Spleen (tissue), 11 donors: ENCODE results near the gene DIRAS3. TPM values are rescaled to one million over a fixed set of nuclear protein-coding genes. Genes with fewer than 3 reads are reported as not detected.
"Not testable (repeated sequence)": the region's sequence is repeated elsewhere in the genome, so short reads cannot be mapped to it uniquely, and the experiment has no call there.

Source experiments
- DNase-seq: peaks from one replicate; pipeline ENCODE4 v3.0.0-alpha.2; 2020
- H3K27ac ChIP-seq, 8 donors: fragments of 200-600 bp; sonication (generic) in 7 of 8; 1 replicate in 4 of 8; 2 replicates in 4 of 8; pipeline versions ENCODE4 v1.5.0 to v1.8.0; 2016 to 2021; ENCODE audit warnings: inconsistent platforms in 4 of 8, mild to moderate bottlenecking in 4 of 8, moderate library complexity in 1 of 8
- H3K27me3 ChIP-seq, 7 donors: fragments of 200-600 bp; sonication (generic) in 6 of 7; replicated peaks in 1 of 7; 1 replicate in 4 of 7; 2 replicates in 3 of 7; pipeline versions ENCODE4 v1.5.0 to v1.8.0; 2016 to 2021; ENCODE audit warnings: inconsistent platforms in 3 of 7, mild to moderate bottlenecking in 1 of 7
- H3K36me3 ChIP-seq, 6 donors: fragments of 200-600 bp; sonication (generic) in 5 of 6; 1 replicate in 4 of 6; 2 replicates in 2 of 6; pipeline versions ENCODE4 v1.5.0 to v1.8.0; 2016 to 2021; ENCODE audit warnings: inconsistent platforms in 2 of 6
- H3K4me1 ChIP-seq, 6 donors: fragments of 200-600 bp; sonication (generic) in 5 of 6; 1 replicate in 3 of 6; 2 replicates in 3 of 6; pipeline versions ENCODE4 v1.5.0 to v1.8.0; 2016 to 2021; ENCODE audit warnings: inconsistent platforms in 3 of 6
- H3K4me3 ChIP-seq, 8 donors: fragments of 200-600 bp; sonication (generic) in 7 of 8; 1 replicate in 4 of 8; 2 replicates in 4 of 8; pipeline versions ENCODE4 v1.5.0 to v1.8.0; 2016 to 2021; ENCODE audit warnings: inconsistent platforms in 4 of 8, mild to moderate bottlenecking in 4 of 8, moderate library complexity in 2 of 8
- H3K9me3 ChIP-seq, 8 donors: fragments of 200-600 bp; sonication (generic) in 7 of 8; 1 replicate in 4 of 8; 2 replicates in 4 of 8; pipeline versions ENCODE4 v1.5.0 to v1.8.0; 2016 to 2021; ENCODE audit warnings: inconsistent platforms in 4 of 8
- CTCF ChIP-seq, 11 experiments: fragments of 200-600 bp in 7 of 11; fragments of 450-650 bp in 4 of 11; sonication (generic) in 4 of 11; IDR thresholded peaks in 8 of 11; conservative IDR thresholded peaks in 3 of 11; 1 replicate in 7 of 11; 2 replicates in 4 of 11; pipeline versions ENCODE4 v1.4.0 to v1.8.0; 2016 to 2021; ENCODE audit warnings: antibody characterized with exemption in 11 of 11, inconsistent platforms in 4 of 11, mild to moderate bottlenecking in 1 of 11
- POLR2A ChIP-seq, 3 donors: fragments of 450-650 bp; IDR thresholded peaks; one replicate each; pipeline ENCODE4 v1.5.1; 2017; ENCODE audit warnings: antibody characterized with exemption in 3 of 3, mild to moderate bottlenecking in 1 of 3
- POLR2AphosphoS5 ChIP-seq, 3 donors: sonication (generic); formaldehyde crosslinking; IDR thresholded peaks; one replicate each; pipeline ENCODE4 v1.5.1; 2017; ENCODE audit warnings: antibody characterized with exemption in 3 of 3
- WGBS, 5 donors: extraction: QIAGEN DNeasy Blood & Tissue Kit in 3 of 5; methylation state at CpG; one replicate each; pipeline versions ENCODE4 v1.1.5 to v1.1.7; 2013 to 2018; 5-methylcytosine and 5-hydroxymethylcytosine counted together
- intact Hi-C: fragments of 100-400 bp; cut with DNase I; formaldehyde crosslinking; loops from one replicate; pipeline ENCODE4 v1.15.0; 2023; ENCODE audit warnings: low total_unique reads
- polyA plus RNA-seq, 3 donors: library from polyadenylated mRNA; stranded (reverse); fragments of 200-250 nt; gene quantifications; one replicate each; pipeline ENCODE4 v1.2.1, GENCODE V29; 2013
- total RNA-seq, 7 donors: library from RNA; depleted of rRNA in 3 of 7; stranded (reverse); fragments of >200 nt in 3 of 7; fragmentation: NEBNext Ultra II Directional in 4 of 7; extraction: Animal tissue kit (Norgen Biotek cat#: 25700) in 4 of 7; gene quantifications; one replicate each; pipeline versions ENCODE4 v1.1.0 to v1.2.1, GENCODE V29; 2016 to 2021
- donor health status: healthy with polysubstance abuse.
- donor health status: DM: no; HTN: no; CAD: no; lungs with moderate emphysema.
- donor health status: DM: no; HTN: no; CAD: no.
- donor health status: Bipolar disorder and iron deficiency.
- donor health status: healthy.
- donor health status: DM: no; HTN: no; CAD: no.
- donor health status: DM: yes; HTN: yes; CAD: no.

The DIRAS3 gene
- total and polyA plus RNA-seq, 10 donors = 0.92 to 3.0 (median 1.5) TPM

GRCh38 chr1:68074472-68074871, 24.0 kb upstream of the DIRAS3 start:
- H3K4me3 ChIP-seq = no peak overlapping the region
- no peaks in the 10 kb centered on the region for H3K27me3 ChIP-seq
- peaks cover 0 to 8% (median 0%) of the 10 kb centered on the region in 8 donors for H3K9me3 ChIP-seq
- H3K36me3 ChIP-seq = no peaks in the 10 kb centered on the region
- intact Hi-C loops = no loop called here
- TF ChIP-seq POLR2AphosphoS5 (IDR thresholded peaks at IDR 0.05) (no peak), POLR2A (IDR thresholded peaks at IDR 0.05) (no peak), CTCF (IDR thresholded peaks at IDR 0.05 in 8 of 11, conservative IDR thresholded peaks at IDR 0.05 in 3 of 11) (no peak)
- no peak for DNase-seq
- no peaks in the 10 kb centered on the region for H3K4me1 ChIP-seq
- no peak overlapping the region for H3K27ac ChIP-seq

- 78 to 100% (median 86%) methylated on average over 1 of the region's 1 CpG for WGBS, 5 donors
- no peak for DNase-seq
These were observed 15.3 kb upstream of the DIRAS3 start for GRCh38 chr1:68065766-68066165.

GRCh38 chr1:68058053-68058452, 7.6 kb upstream of the DIRAS3 start:
- DNase-seq, H3K4me3 ChIP-seq, H3K4me1 ChIP-seq, intact Hi-C loops, H3K27ac ChIP-seq, H3K36me3 ChIP-seq, H3K27me3 ChIP-seq: not testable (repeated sequence)
- 91 to 97% (median 91%) methylated on average over 6 of the region's 6 CpGs for WGBS, 5 donors
- H3K9me3 ChIP-seq = peaks cover 0 to 15% (median 3%) of the 10 kb centered on the region in 8 donors

More at GRCh38 chr1:68065766-68066165, 15.3 kb upstream of the DIRAS3 start:
- Histone ChIP-seq H3K27me3 (no peaks in the 10 kb centered on the region), H3K27ac (no peak overlapping the region), H3K4me1 (no peaks in the 10 kb centered on the region), H3K9me3 (peaks cover 0 to 14% (median 3%) of the 10 kb centered on the region in 8 donors), H3K36me3 (no peaks in the 10 kb centered on the region), H3K4me3 (no peak overlapping the region)
- intact Hi-C loops = no loop called here
- TF ChIP-seq CTCF (IDR thresholded peaks at IDR 0.05 in 8 of 11, conservative IDR thresholded peaks at IDR 0.05 in 3 of 11) (no peak), POLR2AphosphoS5 (IDR thresholded peaks at IDR 0.05) (no peak), POLR2A (IDR thresholded peaks at IDR 0.05) (no peak)

- Histone ChIP-seq H3K36me3 (no peaks in the 10 kb centered on the region), H3K27ac (no peak overlapping the region), H3K9me3 (peaks cover 0 to 10% (median under 1%) of the 10 kb centered on the region in 8 donors), H3K4me3 (no peak overlapping the region), H3K27me3 (no peaks in the 10 kb centered on the region), H3K4me1 (no peaks in the 10 kb centered on the region)
- WGBS, 5 donors = 94 to 100% (median 98%) methylated on average over 1 to 3 of the region's 3 CpGs
- no peak for DNase-seq
- intact Hi-C loops = no loop called here
- TF ChIP-seq POLR2AphosphoS5 (IDR thresholded peaks at IDR 0.05) (no peak), POLR2A (IDR thresholded peaks at IDR 0.05) (no peak), CTCF (IDR thresholded peaks at IDR 0.05 in 8 of 11, conservative IDR thresholded peaks at IDR 0.05 in 3 of 11) (no peak)
These were observed 7.1 kb upstream of the DIRAS3 start for GRCh38 chr1:68057564-68057963.

- H3K4me1 ChIP-seq = no peaks in the 10 kb centered on the region
- H3K36me3 ChIP-seq = no peaks in the 10 kb centered on the region
- no peak for TF ChIP-seq POLR2AphosphoS5 (IDR thresholded peaks at IDR 0.05)
- no peak for TF ChIP-seq POLR2A (IDR thresholded peaks at IDR 0.05)
- no peak for TF ChIP-seq CTCF (IDR thresholded peaks at IDR 0.05 in 8 of 11, conservative IDR thresholded peaks at IDR 0.05 in 3 of 11)
- peak; percentile 66 for DNase-seq
- H3K9me3 ChIP-seq = peaks cover 0 to 5% (median 0%) of the 10 kb centered on the region in 8 donors
- WGBS, 5 donors = 80 to 100% (median 94%) methylated on average over 3 of the region's 3 CpGs
- no peak overlapping the region for H3K27ac ChIP-seq
- H3K27me3 ChIP-seq = no peaks in the 10 kb centered on the region
- intact Hi-C loops = no loop called here
- H3K4me3 ChIP-seq = no peak overlapping the region
These were observed 6.6 kb upstream of the DIRAS3 start for GRCh38 chr1:68057050-68057449.
